NCI-H748 (cell line): ENCODE measurements around the gene MPPED2.

Experiments
- DNase-seq: peaks from one replicate; lab custom pipeline; 2025; ENCODE audit not compliant: unreplicated experiment; lab: John Stamatoyannopoulos, UW

Gene MPPED2

GRCh38 chr11:30365793-30366517, 220.2 kb downstream of the MPPED2 start:
- no peak for DNase-seq

GRCh38 chr11:30364837-30365482, 221.2 kb downstream of the MPPED2 start:
- no peak for DNase-seq

GRCh38 chr11:30364139-30364836, 221.9 kb downstream of the MPPED2 start:
- DNase-seq, result peak; percentile 65

- no peak for DNase-seq
These were observed 225.4 kb downstream of the MPPED2 start for GRCh38 chr11:30360741-30361140.
